ENCODE measurements around the gene CTU2. TPM values are rescaled to one million over a fixed set of nuclear protein-coding genes. Genes with fewer than 3 reads are reported as not detected.

The CTU2 gene
- total and polyA plus RNA-seq, 2 donors (not counting 1 experiment from before 2014, with no cell fraction given), result 18.4 to 23.7 TPM

DNA sequence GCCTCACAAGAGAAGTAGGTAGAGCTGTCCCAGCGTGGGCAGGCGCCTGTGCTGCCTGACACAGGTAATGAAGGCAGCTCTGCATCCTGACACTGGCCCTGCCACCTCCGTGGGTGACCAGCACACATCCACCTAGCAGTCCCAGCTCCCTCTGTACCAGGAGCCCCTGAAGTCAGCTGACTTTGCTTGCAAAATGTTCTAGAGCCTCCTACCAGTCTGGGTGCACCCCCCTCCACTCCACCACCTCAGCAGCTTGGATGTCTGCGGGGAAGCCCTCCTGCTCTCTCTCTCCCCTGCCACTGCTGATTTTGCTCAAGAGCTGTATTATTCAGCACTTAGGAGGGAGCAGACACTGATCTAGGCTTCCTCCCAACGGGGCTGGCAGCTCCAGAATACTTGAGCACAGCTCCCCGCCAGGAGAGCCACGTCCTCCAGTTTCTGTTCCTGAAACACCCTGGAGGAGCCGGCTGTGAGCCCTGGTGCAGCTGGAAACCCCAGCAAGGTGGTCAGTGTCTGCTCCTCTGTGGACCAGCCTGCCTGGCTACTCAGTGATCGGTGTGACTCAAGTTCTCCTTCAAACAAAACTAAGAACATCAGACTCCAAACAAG is 1.1 kb upstream of the CTU2 start:
- H3K9me3 ChIP-seq (ENCODE audit: control extremely low read depth in 1 of 3, control insufficient read depth in 2 of 3, insufficient read depth in 1 of 3, low read length in 2 of 3), result no peaks in the 10 kb centered on the region
- Mint-ChIP-seq H3K4me1 (peaks cover 60% of the 10 kb centered on the region), H3K27me3 (no peaks in the 10 kb centered on the region), H3K27ac (peak overlapping the region; percentile 92), H3K9me3 (ENCODE audit: insufficient read depth) (no peaks in the 10 kb centered on the region), H3K4me3 (peak overlapping the region; percentile 84)
- H3K9ac ChIP-seq (ENCODE audit: low read length), result peak overlapping the region; percentile 92
- intact Hi-C loops (cut with micrococcal nuclease), result no loop called here
- peak overlapping the region; percentile 98 for H3K4me2 ChIP-seq (replicated peaks; ENCODE audit: low read depth, low read length, poor library complexity, severe bottlenecking)
- peak overlapping the region; percentile 94 for H2AFZ ChIP-seq (ENCODE audit: insufficient read depth, low read depth, low read length, poor library complexity, severe bottlenecking)
- H3K4me1 ChIP-seq (ENCODE audit: control insufficient read depth in 2 of 2, insufficient read depth in 2 of 2, low read length in 2 of 2), result peaks cover 56 to 65% of the 10 kb centered on the region in 2 donors
- H3K79me2 ChIP-seq (ENCODE audit: control insufficient read depth, insufficient read depth, low read length), result peaks cover 69% of the 10 kb centered on the region
- peak; percentile 64 for DNase-seq
- no peak for TF ChIP-seq EZH2 (IDR thresholded peaks at IDR 0.05; ENCODE audit: borderline replicate concordance, insufficient read depth, low read depth, low read length, poor library complexity, severe bottlenecking)
- TF ChIP-seq, protein P1, sequence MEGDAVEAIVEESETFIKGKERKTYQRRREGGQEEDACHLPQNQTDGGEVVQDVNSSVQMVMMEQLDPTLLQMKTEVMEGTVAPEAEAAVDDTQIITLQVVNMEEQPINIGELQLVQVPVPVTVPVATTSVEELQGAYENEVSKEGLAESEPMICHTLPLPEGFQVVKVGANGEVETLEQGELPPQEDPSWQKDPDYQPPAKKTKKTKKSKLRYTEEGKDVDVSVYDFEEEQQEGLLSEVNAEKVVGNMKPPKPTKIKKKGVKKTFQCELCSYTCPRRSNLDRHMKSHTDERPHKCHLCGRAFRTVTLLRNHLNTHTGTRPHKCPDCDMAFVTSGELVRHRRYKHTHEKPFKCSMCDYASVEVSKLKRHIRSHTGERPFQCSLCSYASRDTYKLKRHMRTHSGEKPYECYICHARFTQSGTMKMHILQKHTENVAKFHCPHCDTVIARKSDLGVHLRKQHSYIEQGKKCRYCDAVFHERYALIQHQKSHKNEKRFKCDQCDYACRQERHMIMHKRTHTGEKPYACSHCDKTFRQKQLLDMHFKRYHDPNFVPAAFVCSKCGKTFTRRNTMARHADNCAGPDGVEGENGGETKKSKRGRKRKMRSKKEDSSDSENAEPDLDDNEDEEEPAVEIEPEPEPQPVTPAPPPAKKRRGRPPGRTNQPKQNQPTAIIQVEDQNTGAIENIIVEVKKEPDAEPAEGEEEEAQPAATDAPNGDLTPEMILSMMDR (IDR thresholded peaks at IDR 0.05), result no peak
- peaks cover 0 to 5% of the 10 kb centered on the region in 2 experiments for H3K36me3 ChIP-seq (replicated peaks in 1 of 2; ENCODE audit: control extremely low read depth in 1 of 2, control insufficient read depth in 1 of 2, extremely low read depth in 1 of 2, insufficient read depth in 2 of 2, low read length in 1 of 2)
- H3K27ac ChIP-seq (ENCODE audit: low read length in 2 of 2), result peak overlapping the region; percentile 84 to 91
- ATAC-seq (ENCODE audit: low read depth), result no peak
- WGBS (ENCODE audit: insufficient coverage), result 18% methylated on average over 9 of the region's 9 CpGs
- H4K20me1 ChIP-seq (ENCODE audit: control insufficient read depth, insufficient read depth, low read length, poor library complexity, severe bottlenecking), result peaks cover 8% of the 10 kb centered on the region
- ChIA-PET CTCF (interaction anchor here (0.6 to 2.6 kb wide), 7 partner anchors 24 to 462 kb away, joined by 3 to 8 read pairs (median 5); no protein-coding TSS in a partner anchor), POLR2A (interaction anchor here (1.0 to 1.6 kb wide), 2 partner anchors 19 to 55 kb away, joined by 3 to 6 read pairs; no protein-coding TSS in a partner anchor)
- peak overlapping the region; percentile 49 to 95 (median 76) for H3K4me3 ChIP-seq (ENCODE audit: control extremely low read depth in 1 of 5, extremely low read depth in 1 of 5, insufficient read depth in 1 of 5, low read depth in 2 of 5, low read length in 4 of 5)
- H3K27me3 ChIP-seq (replicated peaks in 1 of 4; ENCODE audit: control extremely low read depth in 1 of 4, control insufficient read depth in 3 of 4, insufficient read depth in 4 of 4, low read length in 3 of 4), result no peaks in the 10 kb centered on the region

- Mint-ChIP-seq H3K4me1 (peaks cover 53% of the 10 kb centered on the region), H3K27me3 (no peaks in the 10 kb centered on the region), H3K9me3 (ENCODE audit: insufficient read depth) (no peaks in the 10 kb centered on the region), H3K27ac (peak overlapping the region; percentile 92), H3K4me3 (peak overlapping the region; percentile 84)
- ATAC-seq (ENCODE audit: low read depth) (peak; percentile 4), DNase-seq (no peak)
- H3K9ac ChIP-seq (ENCODE audit: low read length), result peak overlapping the region; percentile 92
- H3K4me2 ChIP-seq (replicated peaks; ENCODE audit: low read depth, low read length, poor library complexity, severe bottlenecking), result peak overlapping the region; percentile 98
- peaks cover 51 to 59% of the 10 kb centered on the region in 2 donors for H3K4me1 ChIP-seq (ENCODE audit: control insufficient read depth in 2 of 2, insufficient read depth in 2 of 2, low read length in 2 of 2)
- intact Hi-C loops (cut with micrococcal nuclease), result loop anchor here (1.0 kb wide), 4 partner anchors 20 to 55 kb away; partner anchors contain the start of genes CYBA, MVD and SNAI3
- H3K36me3 ChIP-seq (replicated peaks in 1 of 2; ENCODE audit: control extremely low read depth in 1 of 2, control insufficient read depth in 1 of 2, extremely low read depth in 1 of 2, insufficient read depth in 2 of 2, low read length in 1 of 2), result peaks cover 0 to 5% of the 10 kb centered on the region in 2 experiments
- no peaks in the 10 kb centered on the region for H3K9me3 ChIP-seq (ENCODE audit: control extremely low read depth in 1 of 3, control insufficient read depth in 2 of 3, insufficient read depth in 1 of 3, low read length in 2 of 3)
- CTCF ChIA-PET, result interaction anchor here (0.9 to 2.6 kb wide), 6 partner anchors 25 to 461 kb away, joined by 3 to 8 read pairs (median 6); no protein-coding TSS in a partner anchor
- under 1% methylated on average over 57 of the region's 57 CpGs for WGBS (ENCODE audit: insufficient coverage)
- H3K79me2 ChIP-seq (ENCODE audit: control insufficient read depth, insufficient read depth, low read length), result peaks cover 67% of the 10 kb centered on the region
- no peaks in the 10 kb centered on the region for H3K27me3 ChIP-seq (replicated peaks in 1 of 4; ENCODE audit: control extremely low read depth in 1 of 4, control insufficient read depth in 3 of 4, insufficient read depth in 4 of 4, low read length in 3 of 4)
- H3K4me3 ChIP-seq (ENCODE audit: control extremely low read depth in 1 of 5, extremely low read depth in 1 of 5, insufficient read depth in 1 of 5, low read depth in 2 of 5, low read length in 4 of 5), result peak overlapping the region; percentile 49 to 95 (median 76)
- peak overlapping the region; percentile 84 to 91 for H3K27ac ChIP-seq (ENCODE audit: low read length in 2 of 2)
- peak overlapping the region; percentile 94 for H2AFZ ChIP-seq (ENCODE audit: insufficient read depth, low read depth, low read length, poor library complexity, severe bottlenecking)
- TF ChIP-seq, protein P1 (IDR thresholded peaks at IDR 0.05), result no peak
- TF ChIP-seq EZH2 (IDR thresholded peaks at IDR 0.05; ENCODE audit: borderline replicate concordance, insufficient read depth, low read depth, low read length, poor library complexity, severe bottlenecking), result no peak
- H4K20me1 ChIP-seq (ENCODE audit: control insufficient read depth, insufficient read depth, low read length, poor library complexity, severe bottlenecking), result peaks cover 8% of the 10 kb centered on the region
- POLR2A ChIA-PET, result interaction anchor here (1.0 to 1.6 kb wide), 2 partner anchors 20 to 56 kb away, joined by 3 to 6 read pairs; no protein-coding TSS in a partner anchor
Measured at GRCh38 chr16:88705801-88706228, 488 bp upstream of the CTU2 start.
